Ramos (cell line): ENCODE data around the gene RHOG.

ENCODE experiments used
- in situ Hi-C: fragments of 300-500 bp; cut with MboI; formaldehyde crosslinking; loops from one replicate; pipeline ENCODE4 v1.14.3; 2022; ENCODE audit warnings: low sequenced_read_pairs; ENCODE audit not compliant: unreplicated experiment

Gene RHOG

GRCh38 chr11:3782963-3783362 is 57.8 kb downstream of the RHOG start:
- in situ Hi-C loops = no loop called here

DNA sequence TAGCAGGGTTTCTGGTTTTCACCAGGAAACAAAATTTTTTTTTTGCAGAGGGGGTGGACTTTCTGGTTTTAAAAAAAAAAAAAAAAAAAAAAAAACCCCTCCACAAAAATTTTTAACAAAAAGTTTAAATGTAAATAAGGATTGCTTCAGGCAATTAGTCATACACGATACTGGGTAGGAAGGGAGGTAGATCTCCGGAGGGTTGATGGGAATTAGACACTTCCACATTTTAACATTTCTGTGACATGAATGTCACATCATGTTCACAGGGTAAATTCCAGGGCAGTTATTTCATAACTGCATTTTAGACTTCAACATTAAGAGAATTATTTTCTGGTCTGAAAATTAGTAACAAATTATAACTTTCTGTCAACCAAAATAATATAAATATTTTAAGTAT is 59.3 kb downstream of the RHOG start:
- in situ Hi-C loops = no loop called here
